VCaP (cell line): ENCODE data around the gene AP3D1.

Source experiments
- H3K27ac ChIP-seq: fragments of 450-650 bp; 2 replicates; pipeline ENCODE4 v1.5.1; 2017
- CTCF ChIP-seq: fragments of 450-650 bp; conservative IDR thresholded peaks from 2 replicates; pipeline ENCODE4 v1.5.1; 2017; ENCODE audit warnings: mild to moderate bottlenecking, moderate library complexity

AP3D1 gene

DNA sequence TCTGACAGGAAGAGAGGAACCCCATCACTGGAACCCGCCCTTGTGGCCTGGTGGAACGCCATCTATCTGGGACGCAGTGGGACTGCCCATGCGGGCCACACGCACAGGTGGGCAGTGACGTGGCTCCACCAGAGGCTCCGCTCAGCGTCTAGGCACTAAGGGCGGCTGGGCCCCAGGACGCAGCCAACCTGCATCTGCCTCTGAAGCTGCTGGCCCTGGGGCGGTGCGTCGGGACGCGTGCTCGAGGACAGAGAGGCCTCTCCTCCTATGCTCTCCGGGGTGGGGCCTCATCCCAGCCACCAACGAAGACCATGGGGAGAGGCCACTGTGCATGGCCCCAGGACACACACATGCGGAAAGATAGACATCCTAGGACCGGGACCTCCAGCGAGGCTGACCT, 36.5 kb downstream of the AP3D1 start:
- TF ChIP-seq CTCF: no peak
- no peak overlapping the region for H3K27ac ChIP-seq

DNA sequence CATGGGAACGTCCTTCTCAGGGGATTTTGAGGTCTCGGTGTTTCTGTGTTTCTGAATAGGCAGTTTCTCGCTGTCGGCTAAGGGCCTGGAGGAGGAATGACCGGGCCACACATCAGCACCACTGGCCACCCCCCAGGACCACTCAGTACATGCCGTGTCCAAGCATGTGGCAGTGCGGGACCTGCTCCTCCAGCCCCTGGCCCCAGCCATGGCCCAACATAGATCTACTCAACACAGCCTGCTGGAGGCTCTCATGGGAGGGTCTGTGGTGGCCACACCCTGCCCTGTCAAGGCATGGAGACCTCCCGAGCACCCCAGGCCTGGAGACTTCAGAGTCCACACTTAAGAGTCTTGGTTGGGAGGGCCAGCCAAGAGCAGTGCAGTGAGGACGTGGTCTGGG, 37.1 kb downstream of the AP3D1 start:
- TF ChIP-seq CTCF: no peak
- no peak overlapping the region for H3K27ac ChIP-seq

DNA sequence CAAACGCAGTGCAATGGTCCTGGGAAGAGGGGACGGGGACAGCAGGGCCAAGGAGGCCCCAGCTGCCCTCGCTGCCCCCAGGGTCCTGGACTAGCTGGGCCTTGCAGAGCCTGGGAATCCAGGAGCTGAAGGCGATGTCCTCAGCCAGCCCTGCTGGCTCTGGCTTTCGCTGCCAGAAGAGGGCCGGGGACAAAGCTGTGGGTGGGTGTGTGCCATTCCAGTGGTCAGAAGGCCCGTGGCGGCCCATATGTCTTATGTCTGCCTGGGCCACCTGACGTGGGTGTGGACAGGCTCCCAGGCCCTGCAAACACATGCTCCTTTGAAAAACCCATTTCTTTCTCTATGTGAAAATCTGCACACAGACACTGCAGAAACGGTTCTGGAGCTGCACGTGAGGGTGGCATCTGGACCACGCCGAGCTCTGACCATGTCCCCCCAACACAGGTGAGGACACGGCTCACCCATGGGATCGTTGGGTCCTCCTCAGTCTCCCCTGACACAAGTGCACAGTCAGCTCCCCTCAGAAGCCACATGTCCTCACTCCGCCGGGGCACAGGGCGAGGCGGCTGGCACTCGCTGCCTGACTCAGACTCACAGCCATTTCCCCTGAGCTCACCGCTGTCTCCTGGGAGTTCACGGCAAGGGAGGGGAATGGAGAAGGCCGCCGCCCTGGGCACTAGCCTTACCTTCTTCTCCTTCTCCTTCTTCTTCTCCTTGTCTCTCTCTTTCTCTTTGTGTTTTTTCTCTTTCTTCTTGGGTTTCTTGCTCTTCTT, 37.7 kb downstream of the AP3D1 start:
- TF ChIP-seq CTCF: no peak
- no peak overlapping the region for H3K27ac ChIP-seq

GRCh38 chr19:2112516-2113320, 38.6 kb downstream of the AP3D1 start:
- H3K27ac ChIP-seq: no peak overlapping the region
- TF ChIP-seq CTCF: no peak

DNA sequence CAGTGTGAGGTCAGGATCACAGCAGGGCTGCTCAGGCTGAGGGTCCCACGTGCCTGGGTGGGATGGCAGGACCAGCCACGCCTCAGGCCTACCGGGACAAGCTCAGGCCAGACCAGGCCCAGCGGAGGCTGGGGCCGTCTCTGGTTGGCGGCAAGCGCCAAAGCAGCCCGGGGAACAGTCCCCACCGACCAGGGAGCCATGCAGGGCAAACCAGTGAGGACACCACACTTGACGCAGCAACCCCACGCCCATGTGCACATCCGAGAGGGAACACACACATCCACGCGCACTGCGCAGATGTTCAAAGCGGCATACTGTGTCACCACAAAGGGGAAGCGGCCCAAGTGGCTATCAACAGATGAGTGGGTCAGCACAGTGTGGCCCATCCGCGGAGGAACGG, 39.5 kb downstream of the AP3D1 start:
- H3K27ac ChIP-seq: no peak overlapping the region
- TF ChIP-seq CTCF: no peak

- no peak overlapping the region for H3K27ac ChIP-seq
- TF ChIP-seq CTCF: no peak
These were observed 39.9 kb downstream of the AP3D1 start for GRCh38 chr19:2111425-2111824.

GRCh38 chr19:2110822-2111221, 40.5 kb downstream of the AP3D1 start:
- no peak for TF ChIP-seq CTCF
- no peak overlapping the region for H3K27ac ChIP-seq
